ENCODE data around the gene FFAR3.

- TF ChIP-seq CTCF (IDR thresholded peaks at IDR 0.05; ENCODE audit: borderline replicate concordance, extremely low read depth, low read length, poor library complexity, severe bottlenecking) = no peak
- no peak for TF ChIP-seq EZH2 (IDR thresholded peaks at IDR 0.05; ENCODE audit: borderline replicate concordance, low read depth, low read length, severe bottlenecking)
Observed at GRCh38 chr19:35407619-35408018, 49.4 kb downstream of the FFAR3 start.

All from DND-41 (cell line).